ENCODE measurements around the gene CARD19. TPM values are rescaled to one million over a fixed set of nuclear protein-coding genes. Genes with fewer than 3 reads are reported as not detected.
A peak's percentile ranks its signal among the peaks of the same experiment; 100 is the strongest.

The CARD19 gene
- total RNA-seq, 4 donors from 2014 or later, result 54.0 to 83.6 (median 78.1) TPM

GRCh38 chr9:93118863-93119702 is 23.1 kb downstream of the CARD19 start:
- H3K27ac ChIP-seq (replicated peaks in 1 of 4), result peak overlapping the region; percentile 77 to 84 (median 82)
- intact Hi-C loops (cut with DNase I), result no loop called here
- WGBS, result 88% methylated on average over 7 of the region's 12 CpGs

GRCh38 chr9:93119703-93119952 is 23.6 kb downstream of the CARD19 start:
- WGBS, result 45% methylated on average over 3 of the region's 5 CpGs

More at GRCh38 chr9:93118863-93119702, 23.1 kb downstream of the CARD19 start:
- peaks cover 5 to 46% (median 36%) of the 10 kb centered on the region in 4 donors for H3K36me3 ChIP-seq
- no peaks in the 10 kb centered on the region for H3K9me3 ChIP-seq
- no peak for DNase-seq (ENCODE audit: extremely low spot score)
- H3K4me1 ChIP-seq, result peaks cover 20 to 42% (median 37%) of the 10 kb centered on the region in 4 donors
- no peak overlapping the region for H3K4me3 ChIP-seq
- no peaks in the 10 kb centered on the region for H3K27me3 ChIP-seq
- TF ChIP-seq POLR2AphosphoS5 (IDR thresholded peaks at IDR 0.05) (no peak), POLR2A (IDR thresholded peaks at IDR 0.05; ENCODE audit: low read depth) (no peak), CTCF (IDR thresholded peaks at IDR 0.05) (no peak), EP300 (IDR thresholded peaks at IDR 0.05) (no peak)

GRCh38 chr9:93119953-93120845 is 24.2 kb downstream of the CARD19 start:
- DNase-seq (ENCODE audit: extremely low spot score), result peak; percentile 97
- no peak for TF ChIP-seq POLR2A (IDR thresholded peaks at IDR 0.05; ENCODE audit: low read depth)
- TF ChIP-seq CTCF (IDR thresholded peaks at IDR 0.05), result peak; percentile 40 to 68 (median 40)
- TF ChIP-seq POLR2AphosphoS5 (IDR thresholded peaks at IDR 0.05), result peak; percentile 90 to 96
- no peak for TF ChIP-seq EP300 (IDR thresholded peaks at IDR 0.05)
- H3K27ac ChIP-seq (replicated peaks in 1 of 4), result peak overlapping the region; percentile 77 to 84 (median 82)
- intact Hi-C loops (cut with DNase I), result no loop called here
- H3K9me3 ChIP-seq, result no peaks in the 10 kb centered on the region
- peaks cover 13 to 48% (median 42%) of the 10 kb centered on the region in 4 donors for H3K36me3 ChIP-seq
- H3K4me3 ChIP-seq, result peak overlapping the region in 1 of 4 donors; percentile 14
- H3K27me3 ChIP-seq, result no peaks in the 10 kb centered on the region
- peaks cover 20 to 43% (median 37%) of the 10 kb centered on the region in 4 donors for H3K4me1 ChIP-seq
- 31% methylated on average over 18 of the region's 23 CpGs for WGBS

More at GRCh38 chr9:93119703-93119952, 23.6 kb downstream of the CARD19 start:
- no peak for DNase-seq (ENCODE audit: extremely low spot score)
- no peak overlapping the region for H3K4me3 ChIP-seq
- TF ChIP-seq CTCF (IDR thresholded peaks at IDR 0.05) (no peak), EP300 (IDR thresholded peaks at IDR 0.05) (no peak), POLR2A (IDR thresholded peaks at IDR 0.05; ENCODE audit: low read depth) (no peak), POLR2AphosphoS5 (IDR thresholded peaks at IDR 0.05) (no peak)
- H3K36me3 ChIP-seq, result peaks cover 8 to 46% (median 36%) of the 10 kb centered on the region in 4 donors
- peak overlapping the region; percentile 77 to 84 (median 82) for H3K27ac ChIP-seq (replicated peaks in 1 of 4)
- peaks cover 20 to 42% (median 37%) of the 10 kb centered on the region in 4 donors for H3K4me1 ChIP-seq
- H3K9me3 ChIP-seq, result no peaks in the 10 kb centered on the region
- H3K27me3 ChIP-seq, result no peaks in the 10 kb centered on the region
- intact Hi-C loops (cut with DNase I), result no loop called here

GRCh38 chr9:93120846-93121315 is 24.9 kb downstream of the CARD19 start:
- Histone ChIP-seq H3K27ac (replicated peaks in 1 of 4) (peak overlapping the region; percentile 77 to 84 (median 82)), H3K36me3 (peaks cover 13 to 55% (median 48%) of the 10 kb centered on the region in 4 donors), H3K4me1 (peaks cover 20 to 49% (median 39%) of the 10 kb centered on the region in 4 donors), H3K9me3 (no peaks in the 10 kb centered on the region), H3K4me3 (no peak overlapping the region), H3K27me3 (no peaks in the 10 kb centered on the region)
- TF ChIP-seq EP300 (IDR thresholded peaks at IDR 0.05), result no peak
- no peak for TF ChIP-seq POLR2AphosphoS5 (IDR thresholded peaks at IDR 0.05)
- DNase-seq (ENCODE audit: extremely low spot score), result no peak
- 89% methylated on average over 11 of the region's 11 CpGs for WGBS
- intact Hi-C loops (cut with DNase I), result no loop called here

All from esophagus muscularis mucosa (tissue), 4 donors.